HEK293 (cell line): ENCODE measurements around the gene EN2.
A peak's percentile ranks its signal among the peaks of the same experiment; 100 is the strongest.

Experiments used
- CTCF ChIA-PET: fragments of 350-600 bp; formaldehyde crosslinking; extraction: SDS; loops from one replicate; lab custom pipeline; 2021; ENCODE audit warnings: antibody characterized with exemption; lab: Yijun Ruan, JAX
- POLR2A ChIA-PET: fragments of 300-600 bp; formaldehyde crosslinking; extraction: SDS; loops from one replicate; lab custom pipeline; 2020; ENCODE audit warnings: antibody characterized with exemption, inconsistent platforms; lab: Yijun Ruan, JAX
- H3K27ac ChIP-seq: fragments of 200-500 bp; sonication (Bioruptor generic); 2 replicates; pipeline ENCODE4 v1.5.1; 2014; ENCODE audit warnings: low read depth, low read length, control low read depth, inconsistent platforms; ENCODE audit errors: extremely low read depth
- H3K36me3 ChIP-seq, 2 experiments: fragments of 200-500 bp in 1 of 2; sonication (Bioruptor generic) in 1 of 2; 1 replicate in 1 of 2; 2 replicates in 1 of 2; pipeline ENCODE4 v1.5.1; 2014 to 2017; ENCODE audit warnings: inconsistent platforms in 2 of 2, low read length in 2 of 2; ENCODE audit not compliant: control insufficient read depth in 2 of 2, insufficient read depth in 1 of 2
- H3K4me1 ChIP-seq: fragments of 200-500 bp; sonication (Bioruptor generic); 2 replicates; pipeline ENCODE4 v1.5.1; 2014; ENCODE audit warnings: mild to moderate bottlenecking, low read length, inconsistent platforms; ENCODE audit not compliant: control insufficient read depth, insufficient read depth
- H3K4me3 ChIP-seq: 2 replicates; pipeline ENCODE4 v1.5.1; 2011; ENCODE audit warnings: low read depth, mild to moderate bottlenecking, control low read depth, low read length, moderate library complexity
- H3K9me3 ChIP-seq: fragments of 200-500 bp; sonication (Bioruptor generic); 2 replicates; pipeline ENCODE4 v1.5.1; 2014; ENCODE audit warnings: low read depth, low read length, inconsistent platforms; ENCODE audit not compliant: control insufficient read depth, insufficient read depth
- ATF2 ChIP-seq: fragments of 450-650 bp; formaldehyde crosslinking; IDR thresholded peaks from 2 replicates; pipeline ENCODE4 v1.5.1; 2016; ENCODE audit warnings: missing biosample characterization, missing genetic modification characterization, low read depth
- BCL6B ChIP-seq: fragments of 450-650 bp; formaldehyde crosslinking; IDR thresholded peaks from 2 replicates; pipeline ENCODE4 v1.5.1; 2017; ENCODE audit warnings: missing biosample characterization, missing genetic modification characterization
- HIC1 ChIP-seq: fragments of 450-650 bp; formaldehyde crosslinking; IDR thresholded peaks from 2 replicates; pipeline ENCODE4 v1.5.1; 2016; ENCODE audit warnings: missing biosample characterization, missing genetic modification characterization
- IKZF3 ChIP-seq: fragments of 450-650 bp; IDR thresholded peaks from 2 replicates; pipeline ENCODE4 v1.5.0; 2018; ENCODE audit warnings: missing biosample characterization, mild to moderate bottlenecking, missing genetic modification characterization, moderate library complexity
- KLF10 ChIP-seq: fragments of 450-650 bp; IDR thresholded peaks from 2 replicates; pipeline ENCODE4 v1.5.1; 2018; ENCODE audit warnings: missing biosample characterization, mild to moderate bottlenecking, missing genetic modification characterization
- OSR2 ChIP-seq: fragments of 450-650 bp; formaldehyde crosslinking; IDR thresholded peaks from 2 replicates; pipeline ENCODE4 v1.5.1; 2016; ENCODE audit warnings: missing biosample characterization, missing genetic modification characterization
- SP2 ChIP-seq: fragments of 450-650 bp; formaldehyde crosslinking; IDR thresholded peaks from 2 replicates; pipeline ENCODE4 v1.5.1; 2016; ENCODE audit warnings: missing biosample characterization, missing genetic modification characterization
- ZBTB20 ChIP-seq: fragments of 450-650 bp; formaldehyde crosslinking; IDR thresholded peaks from 2 replicates; pipeline ENCODE4 v1.5.1; 2016; ENCODE audit warnings: missing biosample characterization, missing genetic modification characterization
- ZBTB26 ChIP-seq: fragments of 450-650 bp; formaldehyde crosslinking; optimal IDR thresholded peaks from 2 replicates; pipeline ENCODE3; 2016; ENCODE audit warnings: missing biosample characterization, mild to moderate bottlenecking, missing genetic modification characterization
- ZBTB48 ChIP-seq: fragments of 450-650 bp; formaldehyde crosslinking; IDR thresholded peaks from 2 replicates; pipeline ENCODE4 v1.5.1; 2016; ENCODE audit warnings: missing biosample characterization, missing genetic modification characterization
- ZNF121 ChIP-seq: fragments of 450-650 bp; formaldehyde crosslinking; IDR thresholded peaks from 2 replicates; pipeline ENCODE4 v1.5.1; 2016; ENCODE audit warnings: missing biosample characterization, missing genetic modification characterization
- ZNF155 ChIP-seq: fragments of 450-650 bp; formaldehyde crosslinking; IDR thresholded peaks from 2 replicates; pipeline ENCODE4 v1.5.1; 2016; ENCODE audit warnings: missing biosample characterization, missing genetic modification characterization
- ZNF394 ChIP-seq: fragments of 450-650 bp; formaldehyde crosslinking; IDR thresholded peaks from 2 replicates; pipeline ENCODE4 v1.5.1; 2016; ENCODE audit warnings: missing biosample characterization, missing genetic modification characterization, mild to moderate bottlenecking, moderate library complexity, borderline replicate concordance
- ZNF561 ChIP-seq: fragments of 450-650 bp; IDR thresholded peaks from 2 replicates; pipeline ENCODE4 v1.5.1; 2018; ENCODE audit warnings: missing biosample characterization, missing genetic modification characterization, borderline replicate concordance
- ZNF626 ChIP-seq: fragments of 450-650 bp; sonication (Bioruptor Pico); formaldehyde crosslinking; IDR thresholded peaks from 2 replicates; pipeline ENCODE4 v1.5.1; 2018; ENCODE audit warnings: missing biosample characterization, missing genetic modification characterization, inconsistent platforms
- ZNF660 ChIP-seq: fragments of 450-650 bp; IDR thresholded peaks from 2 replicates; pipeline ENCODE4 v1.5.1; 2018; ENCODE audit warnings: missing biosample characterization, mild to moderate bottlenecking, missing genetic modification characterization
- ZNF677 ChIP-seq: fragments of 450-650 bp; IDR thresholded peaks from 2 replicates; pipeline ENCODE4 v1.5.0; 2018; ENCODE audit warnings: missing biosample characterization, mild to moderate bottlenecking, missing genetic modification characterization, moderate library complexity
- ZNF785 ChIP-seq: fragments of 450-650 bp; formaldehyde crosslinking; IDR thresholded peaks from 2 replicates; pipeline ENCODE4 v1.5.1; 2016; ENCODE audit warnings: missing biosample characterization, missing genetic modification characterization
- ZSCAN30 ChIP-seq: fragments of 450-650 bp; IDR thresholded peaks from 2 replicates; pipeline ENCODE4 v1.5.1; 2018; ENCODE audit warnings: missing biosample characterization, mild to moderate bottlenecking, missing genetic modification characterization, moderate library complexity

EN2 gene

GRCh38 chr7:155456738-155457543 lies 988 bp upstream of the EN2 start (continued):
- TF ChIP-seq ZBTB20 (tag by site-specific recombination) (peak; percentile 70), BCL6B (tag by site-specific recombination) (no peak), OSR2 (peak; percentile 70), ZNF155 (tag by site-specific recombination) (no peak), ZNF121 (no peak), ZSCAN30 (peak; percentile 99), ZNF785 (tag by site-specific recombination) (no peak), ZBTB48 (tag by site-specific recombination) (peak; percentile 54; the same call in 1 of the 2 replicates), HIC1 (tag by site-specific recombination) (no peak), ZNF394 (tag by site-specific recombination) (peak; percentile 49; the same call in 1 of the 2 replicates), ZNF626 (no peak), ZNF561 (tag by site-specific recombination) (peak; percentile 67; the same call in 1 of the 2 replicates), SP2 (tag by site-specific recombination) (peak; percentile 57), ZNF660 (tag by site-specific recombination) (peak; percentile 55; the same call in 1 of the 2 replicates), ZBTB26 (tag by site-specific recombination) (peak; percentile 85)

GRCh38 chr7:155457544-155458110 lies 302 bp upstream of the EN2 start:
- CTCF ChIA-PET: interaction anchor here (0.6 kb wide), 1 partner anchor 48 kb away, joined by 3 read pairs; no protein-coding TSS in a partner anchor
- Histone ChIP-seq H3K27ac (peak overlapping the region; percentile 62; the same call in 1 of the 2 replicates), H3K4me1 (peaks cover 5% of the 10 kb centered on the region; the same call in 1 of the 2 replicates), H3K9me3 (no peaks in the 10 kb centered on the region), H3K4me3 (peak overlapping the region; percentile 69), H3K36me3 (peaks cover 0 to 22% of the 10 kb centered on the region in 2 experiments; a peak in 1 of 3 replicates)
- POLR2A ChIA-PET: no interaction called here
- TF ChIP-seq IKZF3 (tag by site-specific recombination) (no peak), KLF10 (tag by site-specific recombination) (0 out of 2 replicates have a peak, but pooled peaks have one; percentile 2), ATF2 (tag by site-specific recombination) (no peak), ZNF677 (tag by site-specific recombination) (no peak)
